Measurements from ENCODE around the gene DLGAP1.

DLGAP1 gene

GRCh38 chr18:3690764-3691066, 764.4 kb downstream of the DLGAP1 start:
- no peak for DNase-seq (ENCODE audit: low read depth)

GRCh38 chr18:3689986-3690763, 764.9 kb downstream of the DLGAP1 start:
- DNase-seq (ENCODE audit: low read depth): no peak

- DNase-seq (ENCODE audit: low read depth): peak; percentile 20
These were observed 766.0 kb downstream of the DLGAP1 start for GRCh38 chr18:3689091-3689490.

- peak; percentile 91 for DNase-seq (ENCODE audit: low read depth)
These were observed 766.4 kb downstream of the DLGAP1 start for GRCh38 chr18:3688690-3689089.

- DNase-seq (ENCODE audit: low read depth): no peak
These were observed 771.6 kb downstream of the DLGAP1 start for GRCh38 chr18:3683483-3683882.

- no peak for DNase-seq (ENCODE audit: low read depth)
These were observed 773.0 kb downstream of the DLGAP1 start for GRCh38 chr18:3682061-3682460.

- DNase-seq (ENCODE audit: low read depth): no peak
These were observed 775.9 kb downstream of the DLGAP1 start for GRCh38 chr18:3679241-3679640.

GRCh38 chr18:3675994-3676393, 779.1 kb downstream of the DLGAP1 start:
- no peak for DNase-seq (ENCODE audit: low read depth)

GRCh38 chr18:3675446-3675845, 779.7 kb downstream of the DLGAP1 start:
- DNase-seq (ENCODE audit: low read depth): no peak

- DNase-seq (ENCODE audit: low read depth): no peak
These were observed 783.9 kb downstream of the DLGAP1 start for GRCh38 chr18:3671176-3671575.

GRCh38 chr18:3669376-3669775, 785.7 kb downstream of the DLGAP1 start:
- no peak for DNase-seq (ENCODE audit: low read depth)

- no peak for DNase-seq (ENCODE audit: low read depth)
These were observed 787.6 kb downstream of the DLGAP1 start for GRCh38 chr18:3667255-3668137.

GRCh38 chr18:3666526-3667254, 788.4 kb downstream of the DLGAP1 start:
- DNase-seq (ENCODE audit: low read depth): no peak

GRCh38 chr18:3665780-3666525, 789.2 kb downstream of the DLGAP1 start:
- DNase-seq (ENCODE audit: low read depth): peak; percentile 60

GRCh38 chr18:3665204-3665603, 789.9 kb downstream of the DLGAP1 start:
- DNase-seq (ENCODE audit: low read depth): no peak

GRCh38 chr18:3664563-3665178, 790.4 kb downstream of the DLGAP1 start:
- DNase-seq (ENCODE audit: low read depth): no peak

- no peak for DNase-seq (ENCODE audit: low read depth)
These were observed 791.1 kb downstream of the DLGAP1 start for GRCh38 chr18:3663870-3664512.

GRCh38 chr18:3661989-3662388, 793.1 kb downstream of the DLGAP1 start:
- DNase-seq (ENCODE audit: low read depth): no peak

GRCh38 chr18:3660739-3661515, 794.2 kb downstream of the DLGAP1 start:
- DNase-seq (ENCODE audit: low read depth): no peak

GRCh38 chr18:3658529-3658928, 796.6 kb downstream of the DLGAP1 start:
- no peak for DNase-seq (ENCODE audit: low read depth)

All from non-pigmented ciliary epithelial cell (primary cell).